ENCODE results near the gene BNC2.

Gene BNC2

DNA sequence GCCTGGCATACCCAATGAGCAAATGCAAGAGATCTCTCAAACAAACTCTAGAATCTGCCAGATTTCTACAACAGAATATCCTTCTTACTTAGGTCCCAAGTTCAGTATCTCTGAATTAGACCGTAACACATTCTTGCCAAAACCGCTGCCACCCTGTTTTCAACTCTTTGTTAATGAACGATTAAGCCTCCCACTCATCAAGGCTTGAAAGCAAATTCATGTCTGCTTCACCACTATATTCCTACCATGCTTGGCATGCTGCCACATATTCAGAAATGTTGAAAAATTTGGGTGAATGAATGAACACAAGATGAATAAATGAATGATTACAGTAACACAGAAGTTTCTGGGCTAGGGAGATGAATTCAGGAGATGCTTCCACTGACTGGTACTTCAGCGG is 119.9 kb downstream of the BNC2 start:
- DNase-seq = no peak

- no peak for DNase-seq
Observed at GRCh38 chr9:16745359-16745758, 125.1 kb downstream of the BNC2 start.

DNA sequence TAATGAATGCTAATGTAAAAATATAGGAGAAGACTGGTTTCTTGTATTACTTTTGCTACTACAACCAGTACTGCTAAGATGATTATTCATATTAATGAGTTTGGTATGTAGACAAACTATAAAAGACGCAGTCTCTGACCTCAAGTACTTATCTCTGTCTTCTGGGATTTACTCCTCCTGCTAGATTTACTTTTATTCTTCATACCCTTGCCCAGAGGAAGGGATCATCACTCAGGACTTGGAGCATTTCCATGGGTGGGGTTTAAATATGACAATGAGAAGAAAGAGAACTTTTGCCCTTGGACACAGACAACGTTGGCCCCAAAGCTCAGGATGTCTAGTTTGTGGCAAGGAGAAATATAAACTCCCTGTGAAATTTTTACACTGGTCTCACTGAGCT is 126.1 kb downstream of the BNC2 start:
- DNase-seq = no peak

GRCh38 chr9:16743375-16743774 is 127.1 kb downstream of the BNC2 start:
- DNase-seq = no peak

DNA sequence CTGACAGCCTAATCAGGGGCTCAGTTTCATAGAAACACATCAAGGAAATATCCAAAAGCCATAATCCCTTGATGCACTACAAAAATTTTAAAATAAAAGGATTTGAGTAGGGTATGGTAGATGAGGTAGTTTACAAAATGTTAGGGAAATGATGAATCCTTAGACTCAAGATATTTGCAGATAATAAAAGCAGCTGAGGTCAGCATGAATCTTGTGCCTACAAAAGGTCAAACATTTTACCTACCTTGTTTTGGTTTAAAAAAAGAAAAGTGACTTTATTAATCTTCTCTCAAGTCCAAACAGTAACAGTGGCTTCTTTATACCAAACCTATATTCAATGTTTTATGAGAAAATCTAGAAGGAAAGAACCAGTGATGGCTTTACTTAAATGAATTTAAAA is 135.5 kb downstream of the BNC2 start:
- DNase-seq = no peak

DNA sequence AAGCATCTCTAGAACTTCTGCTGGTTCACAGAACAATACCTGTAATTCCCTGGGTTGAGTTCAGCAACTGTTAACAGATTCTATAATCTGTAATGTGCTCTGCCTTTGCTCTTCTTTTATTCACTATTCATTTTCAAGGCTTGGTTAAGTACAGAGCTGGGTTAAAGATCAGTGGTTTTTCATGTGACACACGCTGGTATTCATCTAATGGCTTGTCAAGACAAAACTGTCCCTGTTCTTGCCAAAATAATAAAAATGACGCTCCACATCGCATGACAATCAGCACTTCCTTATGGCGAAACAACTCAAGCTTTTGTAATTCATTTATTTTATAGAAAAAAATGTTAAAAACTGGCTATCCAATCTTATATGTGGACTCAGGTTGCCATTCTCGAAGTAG is 137.9 kb downstream of the BNC2 start:
- no peak for DNase-seq

- DNase-seq = no peak
Observed at GRCh38 chr9:16730162-16730561, 140.3 kb downstream of the BNC2 start.

- DNase-seq = no peak
Observed at GRCh38 chr9:16729651-16730050, 140.8 kb downstream of the BNC2 start.

DNA sequence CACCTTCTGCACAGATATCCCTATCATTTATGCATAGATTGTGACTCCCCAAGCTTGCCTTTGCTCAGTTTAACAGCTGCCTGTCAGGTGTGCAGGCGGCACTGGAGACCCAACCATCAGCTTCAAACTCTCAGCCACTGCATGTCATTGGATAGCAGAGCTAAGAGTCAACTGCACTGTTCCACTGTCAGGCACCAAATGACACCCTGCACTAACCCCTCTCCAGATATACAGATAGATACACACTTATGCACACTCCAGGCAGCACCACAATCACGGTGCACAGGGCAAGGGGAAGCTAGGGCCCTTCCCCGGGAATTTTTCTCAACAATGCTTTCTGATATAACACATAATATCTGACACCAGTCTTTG is 142.3 kb downstream of the BNC2 start:
- no peak for DNase-seq

- no peak for DNase-seq
Observed at GRCh38 chr9:16727452-16728136, 142.9 kb downstream of the BNC2 start.

- DNase-seq = no peak
Observed at GRCh38 chr9:16726718-16727451, 143.6 kb downstream of the BNC2 start.

DNA sequence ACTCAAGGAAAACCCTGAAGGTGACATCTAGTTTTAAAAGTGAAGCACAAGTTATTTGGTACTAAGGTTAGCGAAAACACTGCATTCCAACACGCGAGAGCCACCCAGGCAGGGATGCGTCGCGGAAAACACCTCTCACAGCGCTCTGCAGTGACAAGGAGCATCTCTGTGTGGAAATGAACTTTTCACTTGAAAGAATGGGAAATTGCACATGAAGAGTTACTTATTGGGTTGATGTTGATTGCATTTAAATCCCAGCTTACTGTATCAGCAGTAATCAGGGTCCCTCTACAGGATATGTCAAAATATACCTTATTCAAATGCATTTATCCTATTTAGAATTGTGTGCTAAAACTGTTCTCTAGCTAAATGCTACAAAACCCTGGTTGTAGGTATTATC is 144.4 kb downstream of the BNC2 start:
- no peak for DNase-seq

DNA sequence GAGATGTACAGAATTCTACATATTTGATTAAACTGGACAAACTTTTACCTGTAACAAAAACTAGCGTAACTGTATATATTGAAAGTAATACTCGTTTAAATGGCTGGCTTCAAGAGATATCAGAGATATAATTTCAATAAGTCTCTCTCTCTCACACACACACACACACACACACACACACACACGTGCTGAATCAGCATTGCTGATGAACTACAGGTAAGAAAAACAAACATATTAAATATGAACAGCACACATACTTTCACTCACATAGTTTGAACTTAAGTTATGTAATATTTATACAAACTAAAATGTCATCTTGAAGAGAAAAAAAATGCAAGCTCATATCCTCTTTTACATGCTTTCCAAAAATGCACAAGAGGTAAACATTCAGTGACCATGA is 145.4 kb downstream of the BNC2 start:
- DNase-seq = no peak

- no peak for DNase-seq
Observed at GRCh38 chr9:16721972-16722371, 148.5 kb downstream of the BNC2 start.

- no peak for DNase-seq
Observed at GRCh38 chr9:16720386-16720785, 150.1 kb downstream of the BNC2 start.

DNA sequence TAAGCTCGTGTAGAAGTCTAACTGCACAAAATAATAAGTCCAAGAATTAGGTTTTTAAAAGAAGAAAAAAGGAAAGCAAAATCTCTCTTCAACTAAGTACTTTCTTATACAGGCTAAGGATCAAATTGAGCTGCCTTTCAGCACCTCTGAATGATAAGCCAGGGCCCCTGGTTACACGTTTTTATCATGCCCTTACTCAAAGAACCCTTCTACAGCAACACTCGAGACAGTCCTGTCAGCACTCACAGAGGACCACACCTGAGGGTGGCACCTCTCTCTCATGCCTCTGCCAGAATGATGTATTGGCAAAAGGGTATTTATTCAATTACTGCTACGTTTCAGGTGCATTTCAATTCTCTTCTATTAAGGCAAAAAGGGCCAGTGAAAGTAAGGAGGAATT is 150.5 kb downstream of the BNC2 start:
- no peak for DNase-seq

- no peak for DNase-seq
Observed at GRCh38 chr9:16718952-16719351, 151.5 kb downstream of the BNC2 start.

DNA sequence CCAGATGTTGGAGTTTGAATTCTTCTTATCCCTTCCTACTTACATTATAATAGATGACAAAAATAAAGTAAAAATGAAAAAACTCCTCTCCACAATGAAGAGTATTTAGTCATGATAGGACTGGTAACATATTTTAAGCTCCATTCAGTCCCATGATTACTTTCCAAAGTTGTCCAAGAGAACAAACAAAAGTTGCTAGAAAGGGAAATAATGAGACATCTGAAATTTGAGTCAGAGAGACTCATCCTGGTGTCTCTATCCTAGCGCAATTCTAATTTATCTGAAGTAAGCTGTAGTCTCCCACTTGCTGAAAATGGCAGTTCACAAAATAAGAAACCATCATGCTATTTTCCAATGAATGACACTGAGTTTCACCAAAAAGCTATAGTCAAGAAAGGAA is 152.2 kb downstream of the BNC2 start:
- no peak for DNase-seq

DNA sequence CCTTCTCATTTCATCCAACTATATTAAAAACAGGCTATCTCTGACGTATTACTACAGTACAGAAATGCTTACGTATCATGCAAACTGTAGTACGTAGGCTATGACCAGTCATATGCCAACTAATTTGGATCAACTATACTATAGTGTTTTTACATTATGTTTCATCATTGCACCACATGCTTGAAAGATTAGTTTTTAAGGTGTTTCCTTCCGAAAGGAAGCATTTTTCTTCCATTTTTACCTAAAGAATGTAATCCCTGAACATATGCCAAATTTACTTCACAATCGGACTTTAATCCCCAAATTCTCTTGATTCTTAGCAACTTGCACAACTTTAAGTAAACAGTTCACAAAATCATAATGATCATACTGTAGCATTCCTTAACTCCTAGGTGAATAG is 153.9 kb downstream of the BNC2 start:
- no peak for DNase-seq

- no peak for DNase-seq
Observed at GRCh38 chr9:16715404-16715803, 155.1 kb downstream of the BNC2 start.

GRCh38 chr9:16712787-16713186 is 157.7 kb downstream of the BNC2 start:
- no peak for DNase-seq

DNA sequence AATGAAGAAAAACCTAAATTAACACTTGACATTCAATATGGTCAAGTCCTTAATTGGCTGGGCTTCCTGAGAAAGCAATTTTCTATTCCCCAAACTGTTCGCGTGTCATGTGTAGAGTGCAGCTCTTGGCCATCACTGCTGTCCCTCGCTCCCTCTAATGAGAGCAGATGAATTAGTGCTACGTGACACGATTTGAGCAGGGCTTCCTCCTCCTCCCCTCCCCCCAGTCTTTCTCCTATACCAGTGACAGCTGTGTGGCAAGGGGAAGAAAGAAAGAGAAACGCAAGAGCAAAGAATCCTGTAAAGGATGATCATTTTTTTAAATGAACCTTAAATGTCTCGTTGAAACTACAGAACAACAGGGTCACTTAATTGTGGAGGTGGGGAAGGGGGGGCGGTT is 159.6 kb downstream of the BNC2 start:
- no peak for DNase-seq

GRCh38 chr9:16709924-16710323 is 160.5 kb downstream of the BNC2 start:
- DNase-seq = no peak

DNA sequence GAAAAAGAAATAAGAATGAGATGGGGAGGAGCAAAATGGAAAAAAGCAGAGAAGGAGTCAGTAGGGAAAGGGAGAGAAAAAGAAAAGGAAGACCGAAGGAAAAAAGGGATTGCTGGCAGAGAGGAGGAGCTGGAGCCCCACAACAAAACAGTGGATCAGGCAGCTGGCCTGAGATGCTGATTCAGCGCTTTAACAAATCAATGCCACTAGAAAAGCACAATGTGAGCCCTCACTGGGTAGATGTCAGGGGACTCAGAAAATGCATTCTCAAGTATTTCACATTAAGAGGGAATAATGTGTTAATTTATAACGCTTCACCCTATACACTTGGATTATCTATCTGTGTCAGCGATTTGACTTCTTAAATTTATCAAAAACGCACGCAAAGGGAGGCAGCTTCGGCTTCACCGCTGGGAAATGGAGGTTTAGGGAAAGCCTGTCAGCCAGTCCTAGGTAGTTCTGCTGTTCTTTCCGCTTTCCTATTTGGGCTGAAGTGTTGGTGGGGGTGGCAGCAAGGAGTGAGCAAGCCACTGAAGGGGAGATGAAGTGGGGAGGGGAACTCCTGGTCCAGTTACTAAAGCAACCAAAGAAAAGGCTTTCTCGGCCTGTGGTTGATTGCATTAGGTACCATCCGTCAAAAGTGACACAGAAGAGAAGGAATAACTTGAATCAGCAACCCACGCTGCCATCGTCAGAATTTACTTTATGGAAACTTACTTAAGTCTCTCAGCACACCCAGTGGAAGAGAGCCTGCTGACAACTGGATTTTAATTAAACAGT is 161.6 kb downstream of the BNC2 start:
- no peak for DNase-seq

Data from CD4-positive, alpha-beta T cell treated with Interferon gamma for 1 hour (primary cell).